HG03439 (cell line): ENCODE data around the gene FCHSD2.
A peak's percentile ranks its signal among the peaks of the same experiment; 100 is the strongest.

Experiments
- ATAC-seq: cut with Tn5 transposase; IDR thresholded peaks from one replicate; pipeline ENCODE4 v1.9.1; 2021; ENCODE audit warnings: mild to moderate bottlenecking, moderate library complexity; ENCODE audit not compliant: unreplicated experiment

Gene FCHSD2

DNA sequence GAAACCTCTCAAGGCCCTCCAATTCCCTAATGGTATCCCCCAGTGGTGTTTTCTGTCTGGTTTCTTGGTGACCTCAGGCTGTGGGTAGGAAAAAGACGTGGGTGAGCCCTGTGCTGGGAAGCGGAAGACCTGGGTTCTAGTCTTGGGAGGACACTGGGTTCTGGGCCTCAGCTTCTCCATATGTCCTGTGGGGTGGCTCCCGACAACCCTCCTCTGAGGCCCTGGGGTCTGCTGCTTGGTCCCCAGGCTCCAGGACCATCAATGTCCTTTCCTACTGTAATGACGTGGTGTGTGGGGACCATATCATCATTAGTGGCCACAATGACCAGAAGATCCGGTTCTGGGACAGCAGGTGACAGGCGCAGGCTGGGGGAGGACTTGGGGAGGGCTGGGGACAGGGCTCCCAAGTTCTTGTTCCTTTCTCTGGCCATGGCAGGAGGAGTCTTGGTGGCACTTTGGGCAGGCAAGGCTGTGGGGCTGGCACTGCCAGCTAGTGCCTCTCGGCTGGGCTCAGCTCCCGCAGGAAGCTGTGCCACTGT lies 315.1 kb downstream of the FCHSD2 start:
- ATAC-seq: no peak

DNA sequence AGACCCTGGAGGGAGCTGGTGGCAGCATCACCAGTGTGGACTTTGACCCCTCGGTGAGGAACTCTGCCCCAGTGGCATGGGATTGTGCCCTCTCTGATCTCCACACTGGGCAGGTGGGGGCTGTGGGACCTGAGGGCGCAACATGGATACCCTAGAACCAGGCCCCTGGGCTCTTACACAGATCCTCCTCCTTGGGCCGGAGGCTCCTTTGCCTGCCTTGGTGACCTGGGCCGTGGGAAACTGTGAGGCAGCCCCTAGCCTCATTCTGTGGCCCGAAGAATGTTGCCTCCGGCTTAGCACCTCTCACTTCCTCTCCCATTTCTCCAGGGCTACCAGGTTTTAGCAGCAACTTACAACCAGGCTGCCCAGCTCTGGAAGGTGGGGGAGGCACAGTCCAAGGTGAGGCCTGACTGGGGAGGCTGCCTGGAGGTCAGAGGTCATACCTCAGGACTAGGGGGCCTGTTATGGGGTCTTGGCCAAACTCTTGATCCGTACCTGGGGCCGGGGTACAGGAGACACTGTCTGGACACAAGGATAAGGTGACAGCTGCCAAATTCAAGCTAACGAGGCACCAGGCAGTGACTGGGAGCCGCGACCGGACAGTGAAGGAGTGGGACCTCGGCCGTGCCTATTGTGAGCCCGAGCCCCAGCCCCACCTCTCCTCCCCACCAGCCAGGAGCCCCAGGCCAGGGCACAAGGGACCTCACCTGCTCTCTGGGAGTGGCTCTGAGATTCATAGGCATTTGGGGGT lies 315.8 kb downstream of the FCHSD2 start:
- ATAC-seq: no peak

DNA sequence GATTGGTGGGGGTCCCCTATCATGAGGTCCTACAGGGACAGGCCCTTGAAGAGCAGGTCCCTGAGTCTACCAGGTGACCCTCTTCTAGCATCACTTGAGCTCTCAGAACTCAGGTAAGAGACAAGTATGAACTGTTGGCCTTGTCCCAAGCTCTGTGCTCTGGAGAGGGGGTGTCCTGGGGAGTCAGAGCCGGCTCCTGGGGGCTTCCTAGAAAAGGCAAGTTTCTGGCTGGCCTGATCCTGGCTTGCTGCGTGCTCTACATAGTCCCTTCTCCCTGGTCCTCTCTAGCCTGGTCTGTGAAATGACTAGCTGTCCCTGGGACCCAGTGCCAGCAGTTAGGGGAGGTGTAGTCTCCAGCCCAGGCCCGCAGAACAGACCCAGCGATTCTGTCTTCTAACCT lies 316.5 kb downstream of the FCHSD2 start:
- no peak for ATAC-seq

DNA sequence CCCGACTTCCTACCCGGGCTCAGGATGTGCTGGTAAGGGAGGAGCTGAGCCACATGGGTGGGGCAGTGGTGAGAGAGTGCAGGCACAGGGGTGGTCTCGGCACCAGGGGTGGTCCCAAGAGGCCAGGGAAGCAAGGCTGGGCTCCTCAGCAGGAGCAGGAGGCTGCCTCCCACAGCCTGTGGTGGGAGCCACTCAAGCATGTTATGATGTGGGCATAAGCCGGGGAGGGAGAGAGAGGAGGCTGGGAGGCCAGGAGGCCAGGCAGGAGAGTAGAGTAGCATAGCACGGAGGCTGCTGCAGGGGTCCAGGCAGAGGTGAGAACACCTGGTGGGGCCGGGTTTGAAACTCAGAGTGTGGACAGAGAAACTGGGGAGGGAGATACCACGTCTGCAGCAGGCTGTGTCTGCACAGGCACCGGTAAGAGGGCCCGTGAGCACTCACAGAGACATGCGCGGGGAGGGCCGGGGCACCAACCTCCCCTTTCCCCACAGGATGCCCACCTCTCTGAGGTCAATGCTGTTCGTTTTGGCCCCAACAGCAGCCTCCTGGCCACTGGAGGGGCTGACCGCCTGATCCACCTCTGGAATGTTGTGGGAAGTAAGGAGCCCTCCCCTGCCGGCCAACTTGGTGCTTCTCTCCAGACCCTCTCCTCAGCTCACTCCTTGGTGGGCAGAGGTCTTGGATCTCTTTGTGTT lies 317.2 kb downstream of the FCHSD2 start:
- no peak for ATAC-seq

- no peak for ATAC-seq
Measured at GRCh38 chr11:72824020-72824419, 318.1 kb downstream of the FCHSD2 start.

DNA sequence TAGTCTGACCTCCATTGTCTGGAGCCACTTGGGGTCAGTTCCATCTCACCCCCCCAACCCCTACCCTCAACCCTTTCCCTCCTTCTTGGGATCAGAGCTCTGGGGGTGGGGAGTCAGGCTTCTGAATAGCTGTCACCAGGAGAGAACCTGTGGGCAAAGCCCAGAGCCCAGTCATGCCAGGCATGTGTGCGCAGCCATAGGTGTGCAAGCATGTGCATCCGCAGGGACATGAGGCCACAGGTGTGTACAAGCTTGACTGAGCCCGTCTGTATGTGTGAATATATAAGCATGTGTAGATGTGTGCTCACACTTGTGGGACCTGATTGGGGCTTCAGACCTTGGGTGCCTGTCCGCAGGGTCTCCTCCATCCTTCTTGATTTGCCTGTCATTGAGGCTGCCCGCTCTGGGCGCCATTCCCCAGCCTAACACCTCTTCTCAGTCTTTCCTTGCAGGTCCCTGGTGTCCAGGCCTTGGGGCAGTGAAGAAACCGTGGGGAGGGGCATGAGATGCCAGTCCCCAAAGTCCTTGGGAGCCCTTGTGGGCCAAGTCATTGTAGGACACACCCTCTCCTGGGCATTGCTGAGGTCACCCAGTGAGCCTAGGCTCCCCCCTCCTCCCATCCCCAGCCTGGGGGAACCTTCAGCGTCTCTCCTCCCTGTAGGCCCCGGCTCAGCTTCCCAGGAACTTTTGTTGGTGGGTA lies 318.9 kb downstream of the FCHSD2 start:
- no peak for ATAC-seq

- peak; percentile 52 for ATAC-seq
Measured at GRCh38 chr11:72821920-72822799, 320.0 kb downstream of the FCHSD2 start.

DNA sequence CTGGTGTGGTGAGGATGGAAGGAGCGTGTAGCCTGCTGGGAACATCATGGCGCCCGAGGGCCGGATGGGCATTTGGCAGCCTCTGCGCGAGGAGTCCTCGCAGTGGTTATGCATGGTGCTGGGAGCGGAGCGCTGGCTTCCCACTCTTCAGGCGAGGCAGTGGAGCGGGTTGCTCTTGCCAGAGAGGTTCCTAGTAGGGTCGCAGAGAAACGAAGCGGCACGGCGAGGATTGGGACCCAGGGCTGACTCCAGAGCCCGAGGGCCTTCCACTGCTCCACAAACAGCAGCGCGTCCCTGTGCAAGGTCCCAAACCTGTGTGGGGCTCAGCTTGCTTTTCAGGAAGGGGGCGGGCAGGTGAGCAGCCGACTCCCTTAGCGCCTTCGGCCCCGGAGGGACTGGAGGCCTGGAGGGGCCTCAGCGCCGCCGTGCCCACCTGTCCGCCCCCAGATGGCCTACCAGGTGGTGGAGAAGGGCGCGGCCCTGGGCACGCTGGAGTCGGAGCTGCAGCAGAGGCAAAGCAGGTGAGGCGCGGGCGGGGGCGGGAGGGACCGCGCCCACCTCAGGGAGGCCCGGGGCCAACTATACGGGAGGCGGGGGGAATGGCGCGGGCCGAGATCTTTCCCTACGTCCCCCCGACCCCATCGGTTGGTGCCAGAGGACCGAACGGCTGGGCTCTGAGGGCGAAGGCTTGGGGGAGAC lies 320.7 kb downstream of the FCHSD2 start:
- no peak for ATAC-seq

GRCh38 chr11:72820439-72821139 lies 321.5 kb downstream of the FCHSD2 start:
- ATAC-seq: no peak

GRCh38 chr11:72818971-72819370 lies 323.1 kb downstream of the FCHSD2 start:
- ATAC-seq: no peak

DNA sequence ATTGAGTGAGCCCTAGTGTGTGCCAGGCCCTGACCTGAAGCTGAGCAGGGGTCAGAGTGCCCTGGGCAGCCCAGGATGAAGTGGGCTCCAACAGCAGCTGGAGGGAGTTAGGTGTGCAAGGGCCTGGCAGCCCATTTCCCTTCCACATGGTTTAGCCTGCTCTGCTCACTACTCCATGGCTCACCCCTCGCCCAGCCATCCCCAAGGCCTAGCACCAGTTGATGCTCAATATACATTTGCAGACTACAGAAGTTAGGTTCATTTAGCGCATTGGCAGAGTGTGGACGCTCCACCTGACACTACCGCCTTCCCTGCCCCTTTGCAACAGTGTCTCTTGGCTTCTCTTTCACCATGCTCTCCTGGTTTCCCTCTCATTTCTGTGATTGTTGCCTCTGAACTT lies 324.2 kb downstream of the FCHSD2 start:
- ATAC-seq: no peak

DNA sequence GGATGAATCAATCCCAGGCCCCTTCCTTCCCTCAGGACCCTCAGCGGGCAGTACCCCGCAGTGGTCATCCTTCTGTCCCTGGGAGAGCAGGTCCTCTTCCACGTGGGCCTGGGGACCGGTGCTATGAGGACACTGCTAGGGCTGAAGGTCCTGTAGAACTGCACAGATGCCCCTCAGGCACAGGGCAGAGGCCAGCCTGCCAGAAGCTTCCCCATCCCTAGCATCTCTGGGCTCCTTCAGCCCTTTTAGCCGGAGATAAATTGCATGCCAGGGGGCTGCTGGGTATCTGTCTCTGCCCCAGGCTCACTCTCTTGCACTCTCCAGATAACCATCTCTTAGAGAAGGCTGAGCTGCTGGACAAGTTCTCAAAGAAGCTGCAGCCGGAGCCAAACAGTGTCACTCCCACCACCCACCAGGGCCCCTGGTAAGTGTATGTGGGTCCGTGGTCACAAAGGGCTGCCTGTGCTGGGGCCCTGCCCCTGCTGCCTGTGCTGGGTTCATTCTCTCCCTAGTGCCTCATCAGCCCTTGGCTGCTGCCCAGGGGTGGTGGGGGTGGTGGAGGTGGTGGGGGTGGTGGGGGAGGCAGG lies 325.6 kb downstream of the FCHSD2 start:
- no peak for ATAC-seq

GRCh38 chr11:72815110-72815618 lies 327.0 kb downstream of the FCHSD2 start:
- no peak for ATAC-seq

- ATAC-seq: peak; percentile 62
Measured at GRCh38 chr11:72814286-72815109, 327.6 kb downstream of the FCHSD2 start, which contains the start of gene ATG16L2. TSS of gene ATG16L2 (plus strand) at chr11:72814411. CDS start at chr11:72814446, 35 bp downstream.

DNA sequence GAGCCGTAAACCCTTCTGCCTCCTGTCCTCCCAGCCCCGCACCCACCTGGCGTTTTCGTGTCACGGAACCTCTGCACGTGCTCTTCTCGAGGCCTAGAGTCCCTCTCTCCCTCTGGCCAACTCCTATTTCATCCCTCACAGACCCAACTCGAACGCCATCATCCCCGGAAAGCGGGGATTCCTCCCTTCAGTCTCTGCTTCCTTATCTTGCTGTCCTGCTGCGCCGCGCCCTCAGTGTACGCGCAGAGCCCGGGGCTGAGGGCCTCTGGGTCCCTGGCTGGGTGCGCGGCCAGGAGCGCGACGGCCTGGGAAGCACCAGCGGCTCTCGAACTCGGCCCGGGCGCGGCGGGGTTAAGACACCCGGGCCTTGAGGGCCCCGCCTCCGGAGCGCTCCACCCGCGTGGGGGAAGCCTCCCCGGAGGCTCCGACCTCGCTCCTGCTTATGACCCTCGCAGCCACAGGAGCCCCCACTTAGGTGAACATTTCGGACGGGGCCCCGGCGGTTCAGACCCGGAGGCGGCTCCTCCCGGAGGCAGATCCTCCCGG lies 328.3 kb downstream of the FCHSD2 start:
- peak; percentile 49 for ATAC-seq

DNA sequence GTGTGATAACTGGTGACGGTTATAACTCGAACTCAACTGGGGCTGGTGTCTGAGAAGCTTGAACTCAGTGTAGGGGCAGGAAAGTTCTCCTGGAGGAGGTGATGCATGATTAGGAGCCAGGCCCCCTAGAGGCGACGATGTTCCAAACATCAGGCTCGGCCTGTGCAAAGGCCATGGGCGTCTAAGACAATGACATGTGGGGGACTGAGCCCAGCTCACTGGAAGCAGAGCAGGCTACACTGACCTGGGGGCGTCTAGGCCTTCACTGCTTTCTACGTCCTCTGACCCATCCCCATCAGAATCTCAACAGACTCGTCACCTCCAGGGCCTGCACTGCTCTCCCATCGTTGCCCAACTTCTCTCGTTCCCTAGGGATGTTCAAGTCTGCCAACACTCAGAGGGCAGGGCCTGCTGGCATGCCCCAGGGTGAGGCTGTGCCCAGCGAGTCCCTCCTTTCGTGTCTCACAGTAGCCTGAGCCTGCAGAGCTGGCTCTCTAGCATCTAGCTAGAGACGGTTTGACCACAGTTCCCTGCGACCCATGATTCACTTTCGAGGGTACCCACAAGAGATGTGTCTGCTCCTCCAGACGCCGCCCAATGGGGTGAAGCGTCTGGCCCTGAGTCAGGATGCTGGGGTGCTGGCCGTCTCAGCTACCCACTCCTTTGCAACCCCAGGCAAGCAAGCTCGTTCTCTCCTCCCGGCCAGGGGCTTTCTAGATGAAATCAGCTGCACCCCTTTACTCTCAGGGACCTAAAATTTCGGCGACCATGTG lies 329.0 kb downstream of the FCHSD2 start:
- no peak for ATAC-seq

DNA sequence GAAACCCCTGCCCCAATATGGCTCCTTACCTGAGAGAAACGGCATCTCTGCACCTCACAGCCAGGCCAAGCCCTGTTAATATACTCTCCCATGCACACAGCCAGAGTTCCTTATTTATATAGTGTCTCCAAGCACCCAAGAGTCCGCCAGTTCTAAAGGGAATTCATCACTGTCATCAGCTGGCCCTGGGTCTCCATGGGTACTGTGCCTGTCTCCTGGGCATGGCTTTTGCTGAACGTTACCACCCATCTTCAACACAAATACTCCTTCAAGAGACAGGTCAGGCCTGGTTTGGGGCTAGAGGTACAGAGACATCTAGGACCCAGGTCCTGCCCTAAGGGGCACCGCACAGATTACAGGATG lies 329.5 kb downstream of the FCHSD2 start:
- ATAC-seq: no peak
